SK-N-MC (cell line): ENCODE measurements around the gene URAD.
"Not testable (repeated sequence)": the region's sequence is repeated elsewhere in the genome, so short reads cannot be mapped to it uniquely, and the experiment has no call there.

ENCODE experiments used
- DNase-seq: peaks from one replicate; pipeline ENCODE4 v3.0.0-alpha.2; 2011; ENCODE audit warnings: low read depth, low spot score
- H3K27ac ChIP-seq: fragments of 200-600 bp; sonication (generic); 2 replicates; pipeline ENCODE4 v1.5.1; 2016; ENCODE audit warnings: mixed run types
- H3K36me3 ChIP-seq: fragments of 200-600 bp; sonication (generic); 2 replicates; pipeline ENCODE4 v1.6.1; 2017; ENCODE audit warnings: antibody characterized with exemption, low read length, mixed read lengths; ENCODE audit not compliant: insufficient read depth
- H3K4me3 ChIP-seq: fragments of 200-600 bp; sonication (generic); 2 replicates; pipeline ENCODE4 v1.5.1; 2016
- H3K9ac ChIP-seq: fragments of 200-600 bp; sonication (generic); 2 replicates; pipeline ENCODE4 v1.8.0; 2017; ENCODE audit warnings: mixed run types, mixed read lengths; ENCODE audit not compliant: insufficient read length
- H3K9me3 ChIP-seq: fragments of 200-600 bp; sonication (generic); 2 replicates; pipeline ENCODE4 v1.6.1; 2017; ENCODE audit warnings: low read depth, mild to moderate bottlenecking, antibody characterized with exemption, low read length, moderate library complexity, mixed read lengths
- EZH2 ChIP-seq: fragments of 200-600 bp; sonication (generic); IDR thresholded peaks from one replicate; pipeline ENCODE4 v1.6.1; 2017; ENCODE audit warnings: antibody characterized with exemption
- FOXP2 ChIP-seq: optimal IDR thresholded peaks from 2 replicates; pipeline ENCODE3; 2011; ENCODE audit warnings: mild to moderate bottlenecking, moderate library complexity; ENCODE audit not compliant: insufficient read depth; ENCODE audit errors: extremely low read length, control extremely low read depth
- POLR2AphosphoS5 ChIP-seq: IDR thresholded peaks from 2 replicates; pipeline ENCODE4 v1.6.1; 2012; ENCODE audit warnings: mild to moderate bottlenecking, low read depth, low read length, borderline replicate concordance

The URAD gene

DNA sequence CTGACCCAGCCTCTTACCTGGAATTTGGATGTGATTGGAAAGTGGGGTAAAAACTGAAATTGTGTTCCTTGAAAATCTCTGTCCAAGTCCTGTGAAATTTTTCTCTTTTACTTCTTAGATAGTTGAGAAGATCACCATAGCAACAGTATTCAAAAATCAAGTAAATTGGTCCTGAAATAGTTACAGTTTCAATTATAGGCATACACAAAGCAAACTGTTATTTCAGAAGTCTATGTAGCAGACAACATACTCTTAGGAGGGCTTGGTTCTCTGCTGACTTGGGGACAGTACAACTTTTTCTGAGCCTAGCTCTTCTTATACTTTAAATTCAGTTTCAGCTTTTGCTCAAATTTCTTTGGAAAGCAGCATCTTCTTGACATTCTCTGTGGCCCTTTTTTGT lies 38.6 kb upstream of the URAD start:
- TF ChIP-seq FOXP2: no peak
- TF ChIP-seq POLR2AphosphoS5: no peak
- no peak for TF ChIP-seq EZH2
- no peak overlapping the region for H3K4me3 ChIP-seq
- no peaks in the 10 kb centered on the region for H3K36me3 ChIP-seq
- DNase-seq: no peak
- H3K9ac ChIP-seq: no peak overlapping the region
- H3K27ac ChIP-seq: no peak overlapping the region
- H3K9me3 ChIP-seq: no peaks in the 10 kb centered on the region

DNA sequence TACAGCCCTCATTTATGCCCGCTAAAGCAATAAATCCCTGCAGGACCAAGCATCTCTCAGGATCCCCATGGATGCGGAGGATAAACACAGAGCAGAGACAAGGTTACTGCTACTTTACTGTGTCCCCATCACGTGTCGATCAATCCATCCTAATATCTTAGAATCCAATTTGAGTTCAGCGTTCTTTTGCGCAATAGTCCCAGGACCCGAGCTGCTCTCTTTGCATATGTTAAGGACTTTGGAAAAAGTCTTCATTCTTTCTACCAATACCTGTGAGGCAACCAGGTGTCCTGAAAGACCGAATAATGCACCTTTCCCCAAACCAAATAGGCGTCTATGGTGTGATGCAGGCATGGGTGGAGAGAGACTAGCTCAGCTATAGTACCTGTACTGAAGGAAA lies 38.0 kb upstream of the URAD start:
- H3K9ac ChIP-seq: no peak overlapping the region
- H3K9me3 ChIP-seq: no peaks in the 10 kb centered on the region
- no peak for DNase-seq
- no peaks in the 10 kb centered on the region for H3K36me3 ChIP-seq
- TF ChIP-seq FOXP2 (no peak), EZH2 (no peak), POLR2AphosphoS5 (no peak)
- H3K27ac ChIP-seq: no peak overlapping the region
- no peak overlapping the region for H3K4me3 ChIP-seq

DNA sequence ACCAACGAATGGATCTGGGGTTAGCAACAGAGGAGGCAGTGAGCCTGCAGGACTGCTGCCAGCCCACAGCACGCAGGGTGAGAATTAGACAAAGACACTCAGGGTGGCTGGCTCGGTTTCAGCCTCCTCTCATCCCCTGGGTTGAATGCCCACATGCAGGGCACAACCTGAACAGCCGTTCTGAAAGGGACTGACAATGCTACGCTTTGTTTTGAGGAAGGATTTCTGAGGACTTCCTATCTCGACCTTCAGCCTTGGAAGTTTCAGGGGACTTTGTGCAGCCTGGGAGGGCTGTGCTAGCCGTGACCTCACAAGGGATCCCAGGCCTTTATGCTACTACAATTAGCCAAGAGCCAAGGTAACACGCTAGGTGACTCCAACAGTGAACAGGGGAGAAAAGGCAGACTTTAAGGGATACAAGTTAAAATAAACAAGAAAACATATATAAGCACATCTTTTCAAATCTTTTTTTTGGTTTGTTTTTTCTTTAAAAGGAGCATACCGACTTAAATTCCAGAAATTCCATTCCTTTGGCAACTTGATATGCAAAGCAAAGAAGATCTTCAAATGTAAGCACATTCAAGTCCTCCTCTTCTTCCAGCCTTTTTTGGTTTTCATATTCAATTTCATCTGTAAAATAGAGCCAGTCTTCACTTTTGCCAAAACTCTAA lies 34.5 kb upstream of the URAD start:
- no peaks in the 10 kb centered on the region for H3K36me3 ChIP-seq
- peak overlapping the region; percentile 24 for H3K9ac ChIP-seq
- no peaks in the 10 kb centered on the region for H3K9me3 ChIP-seq
- peak overlapping the region; percentile 78 for H3K27ac ChIP-seq
- DNase-seq: no peak
- H3K4me3 ChIP-seq: 0 out of 2 replicates have a peak overlapping the region, but pooled peaks have one; percentile 9
- TF ChIP-seq EZH2: no peak
- no peak for TF ChIP-seq FOXP2
- no peak for TF ChIP-seq POLR2AphosphoS5

DNA sequence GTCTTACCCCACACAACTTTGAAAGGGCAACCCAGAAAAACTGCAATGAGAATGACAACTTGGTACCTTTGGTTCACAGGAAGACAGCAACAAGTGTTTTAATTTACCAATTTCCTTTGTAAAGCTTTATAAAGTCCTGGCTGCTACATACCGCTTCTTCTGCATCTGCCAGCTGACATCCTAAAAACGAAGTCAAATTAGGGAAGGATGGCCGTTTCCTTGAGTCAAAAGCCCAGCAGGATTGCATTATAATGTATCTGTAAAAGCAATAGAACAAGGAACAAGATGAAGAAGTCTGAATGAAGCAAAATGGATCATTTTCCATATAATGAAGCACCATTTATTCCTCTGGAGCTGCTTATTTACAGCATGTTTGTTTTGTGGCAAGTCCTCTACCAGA lies 25.8 kb upstream of the URAD start:
- no peak overlapping the region for H3K9ac ChIP-seq
- no peaks in the 10 kb centered on the region for H3K36me3 ChIP-seq
- TF ChIP-seq FOXP2 (no peak), EZH2 (no peak), POLR2AphosphoS5 (no peak)
- DNase-seq: no peak
- H3K9me3 ChIP-seq: no peaks in the 10 kb centered on the region
- H3K4me3 ChIP-seq: no peak overlapping the region
- no peak overlapping the region for H3K27ac ChIP-seq

DNA sequence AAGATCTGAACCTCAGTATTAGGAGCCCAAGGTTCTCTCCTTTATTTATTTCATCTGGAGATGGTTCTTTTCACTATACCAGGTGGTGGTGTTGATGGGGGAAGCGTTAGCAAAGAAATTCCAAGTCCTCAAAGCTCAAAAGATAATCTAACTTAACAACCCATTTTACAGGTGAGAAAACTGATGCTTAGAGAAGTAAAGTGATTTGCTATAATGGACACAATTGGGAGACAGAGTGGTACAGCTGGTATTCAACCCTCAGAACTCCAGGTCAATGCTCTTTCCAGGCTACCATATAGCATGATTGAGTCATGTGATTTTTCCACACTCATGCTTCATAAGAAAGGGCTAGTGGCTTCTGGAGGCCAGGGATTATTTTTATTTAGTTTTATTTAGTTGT lies 25.0 kb upstream of the URAD start:
- Histone ChIP-seq H3K27ac (no peak overlapping the region), H3K4me3 (no peak overlapping the region), H3K9ac (no peak overlapping the region), H3K9me3 (no peaks in the 10 kb centered on the region), H3K36me3 (no peaks in the 10 kb centered on the region)
- TF ChIP-seq EZH2 (no peak), POLR2AphosphoS5 (no peak), FOXP2 (no peak)
- no peak for DNase-seq

DNA sequence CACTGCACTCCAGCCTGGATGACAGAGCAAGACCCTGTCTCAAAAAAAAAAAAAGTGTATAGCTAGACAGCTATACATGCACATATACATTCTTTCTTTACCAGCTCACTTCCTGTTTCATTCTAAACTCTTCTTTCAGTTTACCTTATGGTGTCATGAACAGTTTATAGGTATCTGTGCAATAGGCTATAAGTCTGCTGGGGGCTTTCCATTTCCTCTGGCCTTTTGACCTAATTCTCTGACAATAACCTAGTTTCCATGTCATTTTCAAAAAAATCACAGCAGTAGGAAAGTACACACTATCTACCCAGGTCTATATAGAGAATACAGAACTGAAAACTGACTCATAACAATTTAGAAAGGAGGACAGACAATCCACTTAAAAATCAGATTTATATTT lies 24.4 kb upstream of the URAD start:
- H3K4me3 ChIP-seq: no peak overlapping the region
- no peak for DNase-seq
- no peak overlapping the region for H3K27ac ChIP-seq
- H3K9ac ChIP-seq: no peak overlapping the region
- no peaks in the 10 kb centered on the region for H3K9me3 ChIP-seq
- H3K36me3 ChIP-seq: no peaks in the 10 kb centered on the region
- no peak for TF ChIP-seq EZH2
- no peak for TF ChIP-seq POLR2AphosphoS5
- TF ChIP-seq FOXP2: no peak

DNA sequence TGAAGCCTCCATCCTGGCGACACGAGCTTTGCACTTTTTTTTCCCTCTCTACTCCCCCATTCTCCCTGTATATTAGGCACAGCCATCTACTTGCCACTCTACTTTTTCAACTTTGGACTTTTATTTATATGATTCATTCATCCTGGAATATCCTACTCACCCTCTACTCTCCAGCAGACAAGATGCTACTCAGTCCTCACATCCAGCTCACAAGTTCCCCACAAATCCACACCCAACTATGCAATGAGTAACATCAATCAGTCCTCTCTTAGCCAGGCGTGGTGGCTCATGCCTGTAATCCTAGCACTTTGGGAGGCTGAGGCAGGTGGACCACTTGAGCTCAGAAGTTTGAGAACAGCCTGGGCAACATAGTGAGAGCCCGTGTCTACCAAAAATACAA lies 23.9 kb upstream of the URAD start:
- TF ChIP-seq POLR2AphosphoS5: no peak
- no peak for TF ChIP-seq FOXP2
- no peak for TF ChIP-seq EZH2
- no peak overlapping the region for H3K9ac ChIP-seq

DNA sequence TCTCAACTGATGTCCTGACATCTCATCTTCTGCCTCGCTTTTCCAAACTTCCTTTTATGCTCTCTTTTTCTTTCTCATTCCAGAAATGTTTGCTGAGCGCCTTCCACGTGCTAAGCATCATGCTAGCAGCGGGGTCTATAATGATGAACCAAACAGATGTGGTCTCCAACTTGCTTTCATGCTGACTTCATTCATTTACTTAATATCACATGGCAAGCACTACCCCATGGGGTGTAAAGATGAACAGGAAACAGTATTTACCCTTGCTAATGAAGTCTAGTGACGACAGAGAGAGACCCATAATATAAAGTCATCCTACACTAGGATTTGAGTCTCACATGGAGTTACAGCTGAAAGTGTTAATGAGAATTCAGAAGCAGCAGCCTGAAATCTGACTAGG lies 21.6 kb upstream of the URAD start:
- Histone ChIP-seq H3K36me3 (no peaks in the 10 kb centered on the region), H3K27ac (peak overlapping the region; percentile 61; the same call in 1 of the 2 replicates), H3K9ac (no peak overlapping the region), H3K9me3 (no peaks in the 10 kb centered on the region), H3K4me3 (no peak overlapping the region)
- TF ChIP-seq FOXP2: no peak
- TF ChIP-seq POLR2AphosphoS5: 0 out of 2 replicates have a peak, but pooled peaks have one; percentile 9
- no peak for TF ChIP-seq EZH2
- no peak for DNase-seq

More for the DNA sequence above, 23.9 kb upstream of the URAD start:
- no peak overlapping the region for H3K27ac ChIP-seq
- H3K4me3 ChIP-seq: no peak overlapping the region
- H3K36me3 ChIP-seq: no peaks in the 10 kb centered on the region
- no peaks in the 10 kb centered on the region for H3K9me3 ChIP-seq
- DNase-seq: no peak

DNA sequence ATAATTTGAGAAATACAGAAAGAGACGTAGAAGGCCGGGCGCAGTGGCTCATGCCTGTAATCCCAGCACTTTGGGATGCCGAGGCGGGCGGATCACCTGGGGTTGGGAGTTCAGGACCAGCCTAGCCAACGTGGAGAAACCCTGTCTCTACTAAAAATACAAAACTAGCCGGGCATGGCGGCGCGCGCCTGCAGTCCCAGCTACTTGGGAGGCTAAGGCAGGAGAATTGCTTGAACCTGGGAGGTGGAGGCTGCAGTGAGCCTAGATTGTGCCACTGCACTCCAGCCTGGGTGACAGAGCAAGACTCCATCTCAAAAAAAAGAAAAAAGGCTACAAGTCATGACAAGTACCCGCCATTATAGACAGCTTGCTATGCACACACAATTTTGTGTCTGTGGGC lies 16.5 kb upstream of the URAD start:
- DNase-seq, H3K9ac ChIP-seq, H3K4me3 ChIP-seq, H3K9me3 ChIP-seq, H3K36me3 ChIP-seq, H3K27ac ChIP-seq: not testable (repeated sequence)
